ENCODE measurements around the gene ABCC4.

GRCh38 chr13:95113601-95114000 lies 187.7 kb downstream of the ABCC4 start:
- TF ChIP-seq CTCF (conservative IDR thresholded peaks at IDR 0.05; ENCODE audit: low read depth, low read length) (no peak), EZH2 (IDR thresholded peaks at IDR 0.05; ENCODE audit: low read length, unreplicated experiment) (no peak), EZH2phosphoT487 (IDR thresholded peaks at IDR 0.05; ENCODE audit: borderline replicate concordance, low read length) (no peak)

All from PC-3 (cell line).